Choroid plexus epithelial cell (primary cell): ENCODE results near the gene ARHGEF37.

Experiments used
- DNase-seq: peaks from one replicate; pipeline ENCODE4 v3.0.0-alpha.2; 2010; ENCODE audit warnings: low read depth
- H3K4me3 ChIP-seq: 2 replicates; pipeline ENCODE4 v1.5.1; 2011; ENCODE audit warnings: low read depth, mild to moderate bottlenecking, control low read depth, low read length, moderate library complexity
- TF ChIP-seq, protein P1 (sequence below): conservative IDR thresholded peaks from 2 replicates; pipeline ENCODE4 v1.5.1; 2011; ENCODE audit warnings: low read depth, mild to moderate bottlenecking, control low read depth, inconsistent platforms, low read length, moderate library complexity

ARHGEF37 gene

DNA sequence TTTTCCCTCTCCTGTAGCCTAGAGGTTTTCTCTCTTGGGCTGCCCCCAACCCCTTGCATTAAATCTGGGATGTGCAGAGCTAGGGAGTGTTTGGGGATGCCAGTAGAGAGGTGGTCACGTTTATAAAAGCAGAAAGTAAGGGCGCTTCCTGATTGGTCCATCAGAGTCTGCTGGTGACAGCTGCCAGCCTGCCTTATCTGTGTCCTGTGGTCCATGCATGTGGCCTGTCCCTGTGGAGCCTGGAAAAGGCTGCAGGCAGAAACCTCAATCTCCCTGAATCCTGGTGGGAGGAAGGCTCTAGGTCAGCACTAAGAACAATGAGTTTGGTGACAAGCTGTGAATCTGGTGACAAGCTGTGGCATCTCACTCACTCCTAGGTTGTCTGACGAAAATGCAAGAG lies 42.2 kb downstream of the ARHGEF37 start:
- TF ChIP-seq, protein P1, sequence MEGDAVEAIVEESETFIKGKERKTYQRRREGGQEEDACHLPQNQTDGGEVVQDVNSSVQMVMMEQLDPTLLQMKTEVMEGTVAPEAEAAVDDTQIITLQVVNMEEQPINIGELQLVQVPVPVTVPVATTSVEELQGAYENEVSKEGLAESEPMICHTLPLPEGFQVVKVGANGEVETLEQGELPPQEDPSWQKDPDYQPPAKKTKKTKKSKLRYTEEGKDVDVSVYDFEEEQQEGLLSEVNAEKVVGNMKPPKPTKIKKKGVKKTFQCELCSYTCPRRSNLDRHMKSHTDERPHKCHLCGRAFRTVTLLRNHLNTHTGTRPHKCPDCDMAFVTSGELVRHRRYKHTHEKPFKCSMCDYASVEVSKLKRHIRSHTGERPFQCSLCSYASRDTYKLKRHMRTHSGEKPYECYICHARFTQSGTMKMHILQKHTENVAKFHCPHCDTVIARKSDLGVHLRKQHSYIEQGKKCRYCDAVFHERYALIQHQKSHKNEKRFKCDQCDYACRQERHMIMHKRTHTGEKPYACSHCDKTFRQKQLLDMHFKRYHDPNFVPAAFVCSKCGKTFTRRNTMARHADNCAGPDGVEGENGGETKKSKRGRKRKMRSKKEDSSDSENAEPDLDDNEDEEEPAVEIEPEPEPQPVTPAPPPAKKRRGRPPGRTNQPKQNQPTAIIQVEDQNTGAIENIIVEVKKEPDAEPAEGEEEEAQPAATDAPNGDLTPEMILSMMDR: no peak
- no peak for DNase-seq
- H3K4me3 ChIP-seq: no peak overlapping the region

GRCh38 chr5:149627070-149627469 lies 45.8 kb downstream of the ARHGEF37 start:
- TF ChIP-seq, protein P1: no peak
- no peak for DNase-seq
- no peak overlapping the region for H3K4me3 ChIP-seq

GRCh38 chr5:149628221-149628620 lies 46.9 kb downstream of the ARHGEF37 start:
- TF ChIP-seq, protein P1: no peak
- peak; percentile 14 for DNase-seq
- no peak overlapping the region for H3K4me3 ChIP-seq

- TF ChIP-seq, protein P1: no peak
- no peak overlapping the region for H3K4me3 ChIP-seq
- no peak for DNase-seq
Measured at GRCh38 chr5:149628846-149629388, 47.6 kb downstream of the ARHGEF37 start.

DNA sequence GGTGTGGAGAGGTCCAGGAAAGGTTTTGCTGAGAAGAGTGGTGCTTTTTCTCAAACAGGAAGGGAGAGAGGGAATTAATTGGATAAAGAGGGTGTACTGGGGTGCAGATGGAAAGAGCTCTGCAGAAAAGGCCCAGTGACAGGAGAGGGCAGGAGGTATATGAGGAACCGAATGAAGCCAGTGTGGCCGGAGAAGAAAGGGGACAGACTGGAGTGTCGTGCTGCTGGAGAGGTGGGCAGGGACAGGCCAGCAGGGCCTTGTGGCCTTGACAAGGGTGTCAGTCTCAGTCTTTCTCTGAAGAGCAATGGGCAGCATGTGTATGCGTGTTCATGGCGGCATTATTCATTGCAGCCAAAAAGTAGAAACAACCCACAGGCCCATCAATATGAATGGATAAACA lies 48.1 kb downstream of the ARHGEF37 start:
- no peak for DNase-seq
- TF ChIP-seq, protein P1: no peak

GRCh38 chr5:149630337-149630736 lies 49.0 kb downstream of the ARHGEF37 start:
- no peak overlapping the region for H3K4me3 ChIP-seq
- TF ChIP-seq, protein P1: no peak
- no peak for DNase-seq

More for the DNA sequence above, 48.1 kb downstream of the ARHGEF37 start:
- H3K4me3 ChIP-seq: no peak overlapping the region

GRCh38 chr5:149631506-149631905 lies 50.2 kb downstream of the ARHGEF37 start:
- TF ChIP-seq, protein P1: no peak

More at GRCh38 chr5:149631506-149631905, 50.2 kb downstream of the ARHGEF37 start:
- DNase-seq: no peak
- H3K4me3 ChIP-seq: no peak overlapping the region
